GM12878 (cell line): Measurements from ENCODE around the gene CNTN4. TPM values are rescaled to one million over a fixed set of nuclear protein-coding genes. Genes with fewer than 3 reads are reported as not detected.

Source experiments
- ATAC-seq: fragments of 200-7000 bp; cut with Tn5 transposase; 3 replicates; pipeline ENCODE4 v1.9.1; 2020; ENCODE audit warnings: mild to moderate bottlenecking, moderate library complexity
- BruUV-seq: library from RNA; stranded (reverse); fragments of 400-500 nt; replicated peaks from 2 replicates; lab custom pipeline; 2021; lab: Mats Ljungman, UMichigan
- CTCF ChIA-PET: fragments of 300-600 bp; sonication (Branson Sonifier 250); formaldehyde crosslinking; extraction: SDS; loops from one replicate; lab custom pipeline; 2021; ENCODE audit warnings: inconsistent platforms; lab: Yijun Ruan, JAX
- POLR2A ChIA-PET: fragments of 350-600 bp; formaldehyde crosslinking; extraction: SDS; loops from one replicate; lab custom pipeline; 2021; ENCODE audit warnings: inconsistent platforms; lab: Charles Lee
- RAD21 ChIA-PET: fragments of 300-600 bp; sonication (Branson Sonifier 250); formaldehyde crosslinking; loops from one replicate; lab custom pipeline; 2023; ENCODE audit warnings: antibody characterized with exemption; ENCODE audit not compliant: unreplicated experiment; lab: Charles Lee
- SMC1A ChIA-PET: fragments of 300-600 bp; sonication (Branson Sonifier 250); formaldehyde crosslinking; loops from one replicate; lab custom pipeline; 2023; ENCODE audit not compliant: unreplicated experiment, uncharacterized antibody; lab: Charles Lee
- DNase-seq: peaks from one replicate; pipeline ENCODE4 v3.0.0-alpha.2; 2011; ENCODE audit warnings: low read depth, low spot score
- FAIRE-seq: peaks from 3 replicates; lab custom pipeline; 2011; peaks lifted over from hg19 to GRCh38; lab: Jason Lieb, UNC
- H2AFZ ChIP-seq: 2 replicates; pipeline ENCODE4 v1.6.0; 2011; ENCODE audit warnings: low read depth, low read length, control low read depth; ENCODE audit not compliant: control insufficient read depth
- H3K27ac ChIP-seq: 2 replicates; pipeline ENCODE4 v1.5.1; 2011; ENCODE audit warnings: control low read depth; ENCODE audit not compliant: control insufficient read depth, insufficient read depth
- H3K27me3 ChIP-seq, 2 experiments: replicated peaks in 1 of 2; 2 replicates each; pipeline versions ENCODE4 v1.6.0 to v1.6.1; 2011; ENCODE audit warnings: low read length in 1 of 2; ENCODE audit not compliant: control insufficient read depth in 2 of 2, insufficient read depth in 2 of 2
- H3K36me3 ChIP-seq, 2 experiments: 2 replicates each; pipeline ENCODE4 v1.5.1; 2011; ENCODE audit warnings: low read length in 1 of 2; ENCODE audit not compliant: control insufficient read depth in 2 of 2, insufficient read depth in 2 of 2
- H3K4me1 ChIP-seq: 2 replicates; pipeline ENCODE4 v1.6.1; 2011; ENCODE audit warnings: mild to moderate bottlenecking, low read length, moderate library complexity, mixed read lengths; ENCODE audit not compliant: control insufficient read depth, insufficient read depth
- H3K4me2 ChIP-seq: 2 replicates; pipeline ENCODE4 v1.6.0; 2011; ENCODE audit warnings: control low read depth; ENCODE audit not compliant: control insufficient read depth, insufficient read depth
- H3K4me3 ChIP-seq: fragments of 200-600 bp; sonication (generic); 2 replicates; pipeline ENCODE4 v1.5.1; 2016
- H3K79me2 ChIP-seq: 2 replicates; pipeline ENCODE4 v1.6.0; 2011; ENCODE audit warnings: low read length; ENCODE audit not compliant: control insufficient read depth, insufficient read depth
- H3K9ac ChIP-seq: 2 replicates; pipeline ENCODE4 v1.8.0; 2011; ENCODE audit warnings: low read length, control low read depth, mixed read lengths; ENCODE audit not compliant: control insufficient read depth, insufficient read depth
- H3K9me3 ChIP-seq: replicated peaks from 3 replicates; pipeline ENCODE4 v1.5.1; 2011; ENCODE audit warnings: mild to moderate bottlenecking, low read length; ENCODE audit not compliant: control insufficient read depth, insufficient read depth
- H4K20me1 ChIP-seq: 2 replicates; pipeline ENCODE4 v1.6.0; 2011; ENCODE audit not compliant: control insufficient read depth, insufficient read depth
- BACH1 ChIP-seq: fragments of 450-650 bp; IDR thresholded peaks from 2 replicates; pipeline ENCODE4 v1.6.1; 2017; ENCODE audit warnings: mild to moderate bottlenecking, borderline replicate concordance
- BCL3 ChIP-seq: IDR thresholded peaks from 2 replicates; pipeline ENCODE4 v1.6.1; 2011; ENCODE audit warnings: borderline replicate concordance, low read depth, mild to moderate bottlenecking, moderate library complexity, low read length; ENCODE audit not compliant: insufficient read depth, poor library complexity, severe bottlenecking
- CHD1 ChIP-seq: IDR thresholded peaks from 2 replicates; pipeline ENCODE4 v1.6.1; 2012; ENCODE audit warnings: low read depth, low read length, improper control_type of control experiment
- HDAC6 ChIP-seq: fragments of 200-600 bp; sonication (generic); IDR thresholded peaks from one replicate; pipeline ENCODE4 v1.8.0; 2017; ENCODE audit warnings: antibody characterized with exemption; ENCODE audit not compliant: unreplicated experiment
- MEF2A ChIP-seq: IDR thresholded peaks from 2 replicates; pipeline ENCODE4 v1.6.1; 2011; ENCODE audit warnings: low read depth, mild to moderate bottlenecking, low read length, moderate library complexity; ENCODE audit not compliant: insufficient read depth
- MLLT1 ChIP-seq: fragments of 450-650 bp; IDR thresholded peaks from 2 replicates; pipeline ENCODE4 v1.6.1; 2016; ENCODE audit warnings: mild to moderate bottlenecking
- NR2C1 ChIP-seq: fragments of 450-650 bp; IDR thresholded peaks from 2 replicates; pipeline ENCODE4 v1.6.1; 2017; ENCODE audit warnings: antibody characterized with exemption, mild to moderate bottlenecking, moderate library complexity
- TBL1XR1 ChIP-seq: IDR thresholded peaks from 2 replicates; pipeline ENCODE4 v1.6.1; 2012; ENCODE audit warnings: low read depth, low read length, improper control_type of control experiment
- TCF7 ChIP-seq: IDR thresholded peaks from 2 replicates; pipeline ENCODE4 v1.6.1; 2014; ENCODE audit warnings: antibody characterized with exemption, borderline replicate concordance
- USF1 ChIP-seq: IDR thresholded peaks from 2 replicates; pipeline ENCODE4 v1.6.1; 2011; ENCODE audit warnings: borderline replicate concordance, low read depth, mild to moderate bottlenecking, moderate library complexity, mixed read lengths, low read length; ENCODE audit not compliant: insufficient read depth; ENCODE audit errors: extremely low read length
- WGBS: methylation state at CpG from one replicate; pipeline ENCODE4 v1.1.6; 2016; ENCODE audit warnings: low lambda C conversion rate; ENCODE audit not compliant: insufficient replicate concordance, insufficient coverage; ENCODE audit errors: missing lambda C conversion rate; 5-methylcytosine and 5-hydroxymethylcytosine counted together
- in situ Hi-C: fragments of 300-500 bp; cut with MboI; formaldehyde crosslinking; loops from 9 replicates; pipeline ENCODE4 v1.14.3; 2018; ENCODE audit warnings: mixed read lengths
- intact Hi-C: fragments of 100-400 bp; cut with micrococcal nuclease; formaldehyde crosslinking; loops from one replicate; pipeline ENCODE4 v1.14.2; 2022; ENCODE audit not compliant: unreplicated experiment
- polyA plus RNA-seq, 11 experiments: library from polyadenylated mRNA; depleted of rRNA in 4 of 11; unstranded in 6 of 11; stranded (reverse) in 5 of 11; fragments of >200 nt; fragmentation: Nextera tagmentation in 4 of 11; fragmentation: Illumina TruSeq in 1 of 11; extraction: Ambion mirVana in 4 of 11; extraction: Trizol in 1 of 11; gene quantifications; 1 replicate in 1 of 11; 2 replicates in 10 of 11; pipeline versions ENCODE4 v1.2.1 to v1.2.3, GENCODE V29; 2011 to 2016; ENCODE audit warnings: inconsistent platforms in 2 of 11, missing spikeins in 2 of 11, low read depth in 1 of 11
- total RNA-seq, 4 experiments: library from RNA; depleted of rRNA in 3 of 4; stranded (reverse); fragments of >200 nt in 3 of 4; fragmentation: Illumina TruSeq in 1 of 4; extraction: Trizol in 1 of 4; gene quantifications; 2 replicates each; pipeline versions ENCODE4 v1.2.1 to v1.2.3, GENCODE V29; 2013 to 2021

CNTN4 gene
- total and polyA plus RNA-seq, 10 of the 15 experiments (the other 5 are each of a cell fraction or from before 2014, with no cell fraction given) = 0.05 to 0.43 (median 0.15) TPM; not detected in 1

- H3K4me1 ChIP-seq = no peaks in the 10 kb centered on the region
- no peaks in the 10 kb centered on the region for H3K36me3 ChIP-seq
- DNase-seq = no peak
- ChIA-PET RAD21 (no interaction called here), CTCF (no interaction called here), POLR2A (no interaction called here), SMC1A (no interaction called here)
- 12% methylated on average over 6 of the region's 6 CpGs for WGBS
- ATAC-seq = no peak
- H4K20me1 ChIP-seq = no peaks in the 10 kb centered on the region
- no peak overlapping the region for H3K4me3 ChIP-seq
- H3K4me2 ChIP-seq = no peak overlapping the region
- no peak overlapping the region for H3K27ac ChIP-seq
- H3K27me3 ChIP-seq = no peaks in the 10 kb centered on the region
- in situ Hi-C loops = no loop called here
- no peaks in the 10 kb centered on the region for H3K79me2 ChIP-seq
- no peak for FAIRE-seq
- no peak overlapping the region for H2AFZ ChIP-seq
- TF ChIP-seq NR2C1 (no peak), HDAC6 (no peak), BACH1 (no peak), TCF7 (no peak), MLLT1 (no peak), CHD1 (no peak), MEF2A (no peak), USF1 (no peak), BCL3 (no peak), TBL1XR1 (no peak)
- TF ChIP-seq, all 136 proteins: peak for 0
- H3K9ac ChIP-seq = no peak overlapping the region
- intact Hi-C loops = no loop called here
- H3K9me3 ChIP-seq = no peaks in the 10 kb centered on the region
- BruUV-seq = no TSS peak
Measured at GRCh38 chr3:2837239-2837638, 738.6 kb downstream of the CNTN4 start.
